ENCODE results near the gene RBM19.

DNA sequence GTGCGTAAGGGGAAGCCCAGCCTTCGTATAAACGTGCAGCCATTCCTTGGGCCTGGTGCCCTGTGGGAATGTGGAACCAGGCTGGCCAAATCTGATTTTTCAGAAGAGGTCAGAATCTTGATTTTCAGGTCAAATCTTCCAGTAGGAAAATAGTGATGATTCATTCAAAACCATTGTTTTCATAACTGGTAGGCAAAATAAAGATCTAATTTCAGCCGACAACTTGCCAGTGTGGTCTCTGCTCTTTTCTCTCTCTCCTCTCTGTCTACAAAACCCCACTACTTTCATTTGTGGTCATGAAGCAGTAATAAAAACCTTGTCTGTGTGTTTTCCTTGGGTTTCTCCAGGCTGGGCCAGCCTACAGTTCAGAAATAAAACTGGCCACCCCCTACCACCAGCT is 135.1 kb downstream of the RBM19 start:
- no peak for TF ChIP-seq YY1 (IDR thresholded peaks at IDR 0.05; ENCODE audit: insufficient read depth, insufficient read length)
- no peak for TF ChIP-seq ZNF274 (IDR thresholded peaks at IDR 0.05; ENCODE audit: low read depth, low read length)

Measured in NT2/D1 (cell line).